Measurements from ENCODE around the gene IFT172. TPM values are rescaled to one million over a fixed set of nuclear protein-coding genes. Genes with fewer than 3 reads are reported as not detected.

Gene IFT172
- total and polyA plus RNA-seq, 2 of the 4 experiments (the other 2 are of a cell fraction) = 18.8 to 25.5 TPM

DNA sequence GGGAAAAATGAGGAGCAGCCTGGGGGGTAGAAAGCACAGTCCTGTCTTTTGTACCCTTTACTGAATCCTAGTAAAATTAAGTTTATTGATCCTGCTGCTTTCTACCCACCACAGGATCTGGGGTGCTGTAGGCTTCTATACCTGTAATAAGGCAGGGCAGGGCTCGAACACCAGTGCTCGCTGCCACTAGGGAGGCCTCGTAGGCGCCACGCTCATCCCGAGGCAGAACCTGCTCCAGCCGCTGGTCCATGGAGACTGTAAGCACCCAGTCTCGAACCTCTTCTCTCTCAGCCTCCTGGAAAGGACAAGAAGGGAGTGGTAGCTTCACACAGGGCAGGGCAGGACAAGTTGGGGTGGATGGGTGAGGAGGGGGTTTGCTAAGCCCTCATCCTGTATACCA is 44.4 kb downstream of the IFT172 start:
- H2AK5ac ChIP-seq (ENCODE audit: low read depth, low read length) = no peak overlapping the region
- H3K27me3 ChIP-seq (ENCODE audit: control insufficient read depth, insufficient read depth, low read length) = no peaks in the 10 kb centered on the region
- no peak overlapping the region for H3K27ac ChIP-seq (ENCODE audit: insufficient read depth, low read length)
- no peak overlapping the region for H3K4me2 ChIP-seq (ENCODE audit: low read depth, low read length)
- no peak overlapping the region for H3K23ac ChIP-seq (ENCODE audit: low read depth, low read length)
- H2BK15ac ChIP-seq (ENCODE audit: low read depth, low read length) = no peak overlapping the region
- no peak for DNase-seq
- H3K4me1 ChIP-seq (ENCODE audit: control insufficient read depth, insufficient read depth, low read length) = no peaks in the 10 kb centered on the region
- dilution Hi-C loops (cut with HindIII; ENCODE audit: low sequenced_read_pairs, unreplicated experiment) = no loop called here
- H4K20me1 ChIP-seq (ENCODE audit: insufficient read depth, low read length) = peaks cover 4% of the 10 kb centered on the region
- H2AK9ac ChIP-seq (replicated peaks; ENCODE audit: low read depth, low read length, poor library complexity) = no peak overlapping the region
- no CpG with 5 or more reads among the region's 8 CpGs for WGBS, 2 experiments (ENCODE audit: extremely low coverage in 2 of 2, insufficient read length in 1 of 2)
- H2BK5ac ChIP-seq (ENCODE audit: low read depth, low read length, poor library complexity, severe bottlenecking) = no peak overlapping the region
- H3K79me1 ChIP-seq (ENCODE audit: low read depth in 1 of 2, low read length in 2 of 2) = no peaks in the 10 kb centered on the region; a peak in 1 of 4 replicates
- H2BK120ac ChIP-seq (ENCODE audit: low read depth, low read length) = no peak overlapping the region
- no peak overlapping the region for H3K9ac ChIP-seq (ENCODE audit: low read depth, low read length)
- in situ Hi-C loops (cut with MboI; ENCODE audit: low sequenced_read_pairs) = no loop called here
- intact Hi-C loops (cut with micrococcal nuclease) = no loop called here
- H3K56ac ChIP-seq (ENCODE audit: extremely low read depth, insufficient read depth, low read length) = no peak overlapping the region
- H4K5ac ChIP-seq (ENCODE audit: low read depth, low read length) = no peak overlapping the region
- no peaks in the 10 kb centered on the region for H3K9me3 ChIP-seq (ENCODE audit: control insufficient read depth, insufficient read depth, low read length)
- ChIA-PET CTCF (no interaction called here), POLR2A (ENCODE audit: unreplicated experiment) (no interaction called here)
- ATAC-seq (ENCODE audit: low read depth) = no peak
- H3K9me1 ChIP-seq (ENCODE audit: insufficient read depth, low read length) = no peaks in the 10 kb centered on the region
- H2BK20ac ChIP-seq (ENCODE audit: low read depth, low read length) = no peak overlapping the region
- no peak overlapping the region for H3K4ac ChIP-seq (ENCODE audit: low read depth, low read length)
- TF ChIP-seq, protein P1, sequence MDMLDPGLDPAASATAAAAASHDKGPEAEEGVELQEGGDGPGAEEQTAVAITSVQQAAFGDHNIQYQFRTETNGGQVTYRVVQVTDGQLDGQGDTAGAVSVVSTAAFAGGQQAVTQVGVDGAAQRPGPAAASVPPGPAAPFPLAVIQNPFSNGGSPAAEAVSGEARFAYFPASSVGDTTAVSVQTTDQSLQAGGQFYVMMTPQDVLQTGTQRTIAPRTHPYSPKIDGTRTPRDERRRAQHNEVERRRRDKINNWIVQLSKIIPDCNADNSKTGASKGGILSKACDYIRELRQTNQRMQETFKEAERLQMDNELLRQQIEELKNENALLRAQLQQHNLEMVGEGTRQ (IDR thresholded peaks at IDR 0.05; ENCODE audit: low read depth, low read length) = no peak
- TF ChIP-seq RFX5 (IDR thresholded peaks at IDR 0.05; ENCODE audit: low read depth, low read length) (no peak), NFE2L2 (IDR thresholded peaks at IDR 0.05; ENCODE audit: low read depth, low read length) (no peak), FOS (IDR thresholded peaks at IDR 0.05; ENCODE audit: low read depth, low read length) (no peak), CEBPB (IDR thresholded peaks at IDR 0.05; ENCODE audit: low read depth, low read length) (no peak), POLR2A (IDR thresholded peaks at IDR 0.05; ENCODE audit: low read depth, low read length) (no peak), MAFK (IDR thresholded peaks at IDR 0.05; ENCODE audit: low read depth, low read length) (no peak), MAZ (IDR thresholded peaks at IDR 0.05; ENCODE audit: borderline replicate concordance, low read depth, low read length) (no peak), BHLHE40 (IDR thresholded peaks at IDR 0.05; ENCODE audit: low read depth, low read length) (no peak), MXI1 (IDR thresholded peaks at IDR 0.05; ENCODE audit: borderline replicate concordance, low read depth, low read length) (no peak)
- TF ChIP-seq, protein P2, sequence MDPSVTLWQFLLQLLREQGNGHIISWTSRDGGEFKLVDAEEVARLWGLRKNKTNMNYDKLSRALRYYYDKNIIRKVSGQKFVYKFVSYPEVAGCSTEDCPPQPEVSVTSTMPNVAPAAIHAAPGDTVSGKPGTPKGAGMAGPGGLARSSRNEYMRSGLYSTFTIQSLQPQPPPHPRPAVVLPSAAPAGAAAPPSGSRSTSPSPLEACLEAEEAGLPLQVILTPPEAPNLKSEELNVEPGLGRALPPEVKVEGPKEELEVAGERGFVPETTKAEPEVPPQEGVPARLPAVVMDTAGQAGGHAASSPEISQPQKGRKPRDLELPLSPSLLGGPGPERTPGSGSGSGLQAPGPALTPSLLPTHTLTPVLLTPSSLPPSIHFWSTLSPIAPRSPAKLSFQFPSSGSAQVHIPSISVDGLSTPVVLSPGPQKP (IDR thresholded peaks at IDR 0.05; ENCODE audit: borderline replicate concordance, low read depth, low read length) = no peak
- no peak overlapping the region for H4K8ac ChIP-seq (ENCODE audit: low read depth in 2 of 2, low read length in 2 of 2)
- no peak overlapping the region for H2AFZ ChIP-seq (replicated peaks; ENCODE audit: low read length, poor library complexity)
- peaks cover 48% of the 10 kb centered on the region for H3K36me3 ChIP-seq (ENCODE audit: control insufficient read depth, insufficient read depth, low read length)
- no TSS peak for BruUV-seq (replicated peaks)
- H3K14ac ChIP-seq (replicated peaks; ENCODE audit: low read depth, low read length) = no peak overlapping the region
- no peak overlapping the region for H4K91ac ChIP-seq (ENCODE audit: insufficient read depth, low read depth, low read length)
- no peak overlapping the region for H3K4me3 ChIP-seq (ENCODE audit: insufficient read depth, low read depth, low read length)
- no peak overlapping the region for H3K18ac ChIP-seq (ENCODE audit: low read depth, low read length)
